Type B pancreatic cell (in vitro differentiated cells): Measurements from ENCODE around the gene OSR1. TPM values are rescaled to one million over a fixed set of nuclear protein-coding genes. Genes with fewer than 3 reads are reported as not detected.

ENCODE experiments used
- DNase-seq: peaks from one replicate; pipeline ENCODE4 v3.0.0; 2021; ENCODE audit warnings: mixed read lengths; ENCODE audit not compliant: unreplicated experiment; ENCODE audit errors: extremely low spot score
- H3K27ac Mint-ChIP-seq: 2 replicates; pipeline ENCODE4 v1.8.0; 2021; ENCODE audit warnings: mild to moderate bottlenecking, mixed read lengths
- H3K27me3 Mint-ChIP-seq: 2 replicates; pipeline ENCODE4 v1.8.0; 2021; ENCODE audit warnings: mixed read lengths
- H3K36me3 Mint-ChIP-seq: 2 replicates; pipeline ENCODE4 v1.8.0; 2021; ENCODE audit warnings: mixed read lengths
- H3K4me1 Mint-ChIP-seq: one replicate; pipeline ENCODE4 v1.8.0; 2021; ENCODE audit warnings: mixed read lengths; ENCODE audit not compliant: unreplicated experiment
- H3K4me3 Mint-ChIP-seq: 2 replicates; pipeline ENCODE4 v1.8.0; 2021; ENCODE audit warnings: mild to moderate bottlenecking, mixed read lengths
- H3K9me3 Mint-ChIP-seq: 2 replicates; pipeline ENCODE4 v1.8.0; 2021; ENCODE audit warnings: mixed read lengths
- total RNA-seq: library from RNA; stranded (reverse); gene quantifications from 2 replicates; pipeline ENCODE4 v1.2.1, GENCODE V29; 2021; ENCODE audit warnings: low replicate concordance
- TF ChIP-seq, protein P1 (sequence below): fragments of 200-600 bp; sonication (generic); conservative IDR thresholded peaks from 2 replicates; pipeline ENCODE4 v1.5.0; 2021; ENCODE audit warnings: antibody characterized with exemption, mild to moderate bottlenecking

The OSR1 gene
- total RNA-seq, 1 donor from 2014 or later = 55.7 TPM

GRCh38 chr2:19367326-19367725, 8.9 kb upstream of the OSR1 start:
- DNase-seq = no peak
- Mint-ChIP-seq H3K36me3 (no peaks in the 10 kb centered on the region), H3K4me1 (peaks cover 29% of the 10 kb centered on the region), H3K27me3 (peaks cover 93% of the 10 kb centered on the region), H3K4me3 (no peak overlapping the region), H3K27ac (no peak overlapping the region), H3K9me3 (peaks cover 4% of the 10 kb centered on the region)
- TF ChIP-seq, protein P1, sequence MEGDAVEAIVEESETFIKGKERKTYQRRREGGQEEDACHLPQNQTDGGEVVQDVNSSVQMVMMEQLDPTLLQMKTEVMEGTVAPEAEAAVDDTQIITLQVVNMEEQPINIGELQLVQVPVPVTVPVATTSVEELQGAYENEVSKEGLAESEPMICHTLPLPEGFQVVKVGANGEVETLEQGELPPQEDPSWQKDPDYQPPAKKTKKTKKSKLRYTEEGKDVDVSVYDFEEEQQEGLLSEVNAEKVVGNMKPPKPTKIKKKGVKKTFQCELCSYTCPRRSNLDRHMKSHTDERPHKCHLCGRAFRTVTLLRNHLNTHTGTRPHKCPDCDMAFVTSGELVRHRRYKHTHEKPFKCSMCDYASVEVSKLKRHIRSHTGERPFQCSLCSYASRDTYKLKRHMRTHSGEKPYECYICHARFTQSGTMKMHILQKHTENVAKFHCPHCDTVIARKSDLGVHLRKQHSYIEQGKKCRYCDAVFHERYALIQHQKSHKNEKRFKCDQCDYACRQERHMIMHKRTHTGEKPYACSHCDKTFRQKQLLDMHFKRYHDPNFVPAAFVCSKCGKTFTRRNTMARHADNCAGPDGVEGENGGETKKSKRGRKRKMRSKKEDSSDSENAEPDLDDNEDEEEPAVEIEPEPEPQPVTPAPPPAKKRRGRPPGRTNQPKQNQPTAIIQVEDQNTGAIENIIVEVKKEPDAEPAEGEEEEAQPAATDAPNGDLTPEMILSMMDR = no peak

DNA sequence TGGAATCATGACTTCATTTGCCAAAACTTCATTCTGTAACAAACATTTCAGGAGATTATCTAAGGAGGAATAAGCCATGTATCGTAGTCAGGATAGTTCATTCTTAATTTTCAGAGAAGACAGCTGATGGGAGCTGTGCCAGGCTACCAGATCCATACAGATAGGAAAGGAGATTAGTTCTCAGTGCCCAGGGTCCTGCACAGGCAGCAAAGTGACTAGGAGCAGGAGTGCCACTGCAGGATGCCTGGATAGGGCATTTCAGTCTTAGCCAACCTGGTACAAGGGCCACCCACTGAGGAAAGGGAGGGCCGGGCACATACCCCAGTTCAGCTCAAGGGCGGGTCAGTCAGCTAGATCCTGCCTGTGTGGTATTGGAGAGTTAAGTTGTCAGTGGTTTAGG, 6.7 kb upstream of the OSR1 start:
- TF ChIP-seq, protein P1 = no peak
- peaks cover 91% of the 10 kb centered on the region for H3K27me3 Mint-ChIP-seq
- DNase-seq = no peak
- peaks cover 26% of the 10 kb centered on the region for H3K4me1 Mint-ChIP-seq
- no peaks in the 10 kb centered on the region for H3K36me3 Mint-ChIP-seq
- no peaks in the 10 kb centered on the region for H3K9me3 Mint-ChIP-seq
- no peak overlapping the region for H3K27ac Mint-ChIP-seq
- H3K4me3 Mint-ChIP-seq = no peak overlapping the region

DNA sequence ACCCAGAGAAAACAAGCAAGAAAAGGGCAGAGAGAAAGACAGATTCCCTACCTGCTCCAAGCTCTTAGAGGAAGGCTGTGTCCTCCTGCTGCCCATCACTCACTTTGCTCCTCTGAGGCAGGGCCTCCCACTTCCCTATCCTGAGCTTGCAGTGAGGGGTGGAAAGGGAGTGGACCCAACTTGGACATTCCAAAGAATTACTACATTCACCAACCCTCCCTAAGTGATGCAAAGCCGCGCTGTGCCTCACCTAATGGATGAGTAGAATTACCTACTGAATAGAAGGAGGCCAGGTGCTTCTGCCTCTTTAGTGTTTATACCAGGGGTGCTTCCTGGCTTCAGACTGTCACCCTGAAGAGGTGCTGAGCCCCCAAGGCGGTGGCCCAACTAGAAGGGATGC, 5.6 kb upstream of the OSR1 start:
- DNase-seq = no peak
- Mint-ChIP-seq H3K27me3 (peaks cover 95% of the 10 kb centered on the region), H3K9me3 (no peaks in the 10 kb centered on the region), H3K36me3 (no peaks in the 10 kb centered on the region), H3K4me1 (peaks cover 23% of the 10 kb centered on the region), H3K27ac (no peak overlapping the region), H3K4me3 (peak overlapping the region; percentile 90)
- TF ChIP-seq, protein P1 = no peak

DNA sequence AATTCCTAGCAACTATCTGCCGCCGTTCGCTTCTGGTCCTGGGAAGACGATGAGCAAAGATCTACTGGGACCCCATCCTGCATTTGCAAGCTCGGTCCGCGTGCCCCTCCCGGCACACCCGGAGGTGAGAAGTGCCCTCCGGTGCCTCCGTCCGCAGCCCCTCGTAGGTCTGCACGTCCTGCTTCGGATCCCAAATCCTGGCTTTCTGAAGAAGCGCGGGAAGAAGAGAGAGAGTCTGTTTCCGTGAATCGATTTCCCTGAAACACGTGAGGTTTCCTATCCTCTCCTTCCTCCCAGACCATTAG, 5.0 kb upstream of the OSR1 start:
- H3K36me3 Mint-ChIP-seq = no peaks in the 10 kb centered on the region
- peaks cover 94% of the 10 kb centered on the region for H3K27me3 Mint-ChIP-seq
- H3K4me1 Mint-ChIP-seq = peaks cover 22% of the 10 kb centered on the region
- DNase-seq = no peak
- peak overlapping the region; percentile 90 for H3K4me3 Mint-ChIP-seq
- TF ChIP-seq, protein P1 = no peak
- no peak overlapping the region for H3K27ac Mint-ChIP-seq
- no peaks in the 10 kb centered on the region for H3K9me3 Mint-ChIP-seq

GRCh38 chr2:19362755-19363473, 4.5 kb upstream of the OSR1 start:
- Mint-ChIP-seq H3K27ac (peak overlapping the region; percentile 49), H3K27me3 (peaks cover 93% of the 10 kb centered on the region), H3K9me3 (no peaks in the 10 kb centered on the region), H3K36me3 (no peaks in the 10 kb centered on the region), H3K4me3 (peak overlapping the region; percentile 90), H3K4me1 (peaks cover 22% of the 10 kb centered on the region)
- TF ChIP-seq, protein P1 = peak; percentile 90
- DNase-seq = no peak
